ENCODE measurements around the gene DCC.

DCC gene

GRCh38 chr18:52541056-52541455 lies 201.1 kb downstream of the DCC start:
- Histone ChIP-seq H3K36me3 (ENCODE audit: control insufficient read depth, insufficient read depth, low read length) (no peaks in the 10 kb centered on the region), H3K4me3 (ENCODE audit: low read depth, low read length) (no peak overlapping the region), H3K79me2 (no peaks in the 10 kb centered on the region), H3K9me3 (ENCODE audit: control insufficient read depth, low read length) (peaks cover 3% of the 10 kb centered on the region), H3K27me3 (ENCODE audit: control insufficient read depth, insufficient read depth, low read length) (no peaks in the 10 kb centered on the region), H3K4me2 (ENCODE audit: low read length) (no peak overlapping the region), H2AFZ (no peak overlapping the region), H3K4me1 (no peaks in the 10 kb centered on the region), H3K9ac (no peak overlapping the region), H3K27ac (no peak overlapping the region)
- no peak for TF ChIP-seq CTCF (IDR thresholded peaks at IDR 0.05)

GRCh38 chr18:52544086-52544485 lies 204.1 kb downstream of the DCC start:
- H3K27ac ChIP-seq = no peak overlapping the region
- H2AFZ ChIP-seq = no peak overlapping the region

GRCh38 chr18:52546686-52547346 lies 206.8 kb downstream of the DCC start:
- Histone ChIP-seq H3K4me1 (no peaks in the 10 kb centered on the region), H3K9me3 (ENCODE audit: control insufficient read depth, low read length) (no peaks in the 10 kb centered on the region), H3K36me3 (ENCODE audit: control insufficient read depth, insufficient read depth, low read length) (no peaks in the 10 kb centered on the region), H3K4me3 (ENCODE audit: low read depth, low read length) (no peak overlapping the region), H3K79me2 (no peaks in the 10 kb centered on the region), H3K9ac (no peak overlapping the region), H3K27ac (no peak overlapping the region), H3K27me3 (ENCODE audit: control insufficient read depth, insufficient read depth, low read length) (no peaks in the 10 kb centered on the region), H2AFZ (no peak overlapping the region), H3K4me2 (ENCODE audit: low read length) (no peak overlapping the region)
- no peak for TF ChIP-seq CTCF (IDR thresholded peaks at IDR 0.05)

More at GRCh38 chr18:52544086-52544485, 204.1 kb downstream of the DCC start:
- H3K4me2 ChIP-seq (ENCODE audit: low read length) = no peak overlapping the region
- H3K4me3 ChIP-seq (ENCODE audit: low read depth, low read length) = no peak overlapping the region
- no peaks in the 10 kb centered on the region for H3K27me3 ChIP-seq (ENCODE audit: control insufficient read depth, insufficient read depth, low read length)
- no peaks in the 10 kb centered on the region for H3K79me2 ChIP-seq
- TF ChIP-seq CTCF (IDR thresholded peaks at IDR 0.05) = no peak
- no peaks in the 10 kb centered on the region for H3K9me3 ChIP-seq (ENCODE audit: control insufficient read depth, low read length)
- H3K9ac ChIP-seq = no peak overlapping the region
- H3K36me3 ChIP-seq (ENCODE audit: control insufficient read depth, insufficient read depth, low read length) = no peaks in the 10 kb centered on the region
- no peaks in the 10 kb centered on the region for H3K4me1 ChIP-seq

- H3K9ac ChIP-seq = no peak overlapping the region
- H3K27ac ChIP-seq = no peak overlapping the region
- H3K4me2 ChIP-seq (ENCODE audit: low read length) = no peak overlapping the region
- no peaks in the 10 kb centered on the region for H3K4me1 ChIP-seq
- TF ChIP-seq CTCF (IDR thresholded peaks at IDR 0.05) = no peak
- no peaks in the 10 kb centered on the region for H3K9me3 ChIP-seq (ENCODE audit: control insufficient read depth, low read length)
- no peak overlapping the region for H2AFZ ChIP-seq
- no peaks in the 10 kb centered on the region for H3K36me3 ChIP-seq (ENCODE audit: control insufficient read depth, insufficient read depth, low read length)
- no peaks in the 10 kb centered on the region for H3K79me2 ChIP-seq
- H3K27me3 ChIP-seq (ENCODE audit: control insufficient read depth, insufficient read depth, low read length) = no peaks in the 10 kb centered on the region
- H3K4me3 ChIP-seq (ENCODE audit: low read depth, low read length) = no peak overlapping the region
Measured at GRCh38 chr18:52553441-52553840, 213.4 kb downstream of the DCC start.

- H3K27ac ChIP-seq = no peak overlapping the region
- no peaks in the 10 kb centered on the region for H3K27me3 ChIP-seq (ENCODE audit: control insufficient read depth, insufficient read depth, low read length)
- no peaks in the 10 kb centered on the region for H3K79me2 ChIP-seq
- TF ChIP-seq CTCF (IDR thresholded peaks at IDR 0.05) = no peak
- no peaks in the 10 kb centered on the region for H3K4me1 ChIP-seq
- no peak overlapping the region for H3K4me2 ChIP-seq (ENCODE audit: low read length)
- no peak overlapping the region for H2AFZ ChIP-seq
- no peaks in the 10 kb centered on the region for H3K9me3 ChIP-seq (ENCODE audit: control insufficient read depth, low read length)
- no peak overlapping the region for H3K9ac ChIP-seq
- no peak overlapping the region for H3K4me3 ChIP-seq (ENCODE audit: low read depth, low read length)
- H3K36me3 ChIP-seq (ENCODE audit: control insufficient read depth, insufficient read depth, low read length) = no peaks in the 10 kb centered on the region
Measured at GRCh38 chr18:52554180-52554579, 214.2 kb downstream of the DCC start.
